Left lobe of liver (tissue), 2 donors: ENCODE measurements around the gene PNKD. TPM values are rescaled to one million over a fixed set of nuclear protein-coding genes. Genes with fewer than 3 reads are reported as not detected.
A peak's percentile ranks its signal among the peaks of the same experiment; 100 is the strongest.

Experiments
- ATAC-seq: fragments of 200-7000 bp; cut with Tn5 transposase; one replicate; pipeline ENCODE4 v1.9.1; 2020; ENCODE audit warnings: mild to moderate bottlenecking, moderate library complexity
- DNase-seq: peaks from one replicate; pipeline ENCODE4 v3.0.0-alpha.2; 2020; ENCODE audit warnings: low spot score
- total RNA-seq: library from RNA; stranded (reverse); gene quantifications from one replicate; pipeline ENCODE4 v1.2.1, GENCODE V29; 2021
- donor health status: DM: no; HTN: no; CAD: no; lungs with moderate emphysema.
- donor health status: DM: no; HTN: yes; CAD: no.

PNKD gene
- total RNA-seq, 1 donor from 2014 or later: 102 TPM

GRCh38 chr2:218393750-218394290 lies 123.5 kb downstream of the PNKD start:
- DNase-seq (no peak), ATAC-seq (no peak)

GRCh38 chr2:218394298-218395089 lies 124.2 kb downstream of the PNKD start:
- peak; percentile 52 for DNase-seq
- no peak for ATAC-seq

GRCh38 chr2:218395090-218395444 lies 124.7 kb downstream of the PNKD start:
- DNase-seq: no peak

GRCh38 chr2:218395456-218395825 lies 125.1 kb downstream of the PNKD start:
- no peak for ATAC-seq
- DNase-seq: no peak

More at GRCh38 chr2:218395090-218395444, 124.7 kb downstream of the PNKD start:
- ATAC-seq: no peak

GRCh38 chr2:218395826-218396687 lies 125.7 kb downstream of the PNKD start:
- ATAC-seq (peak; percentile 57), DNase-seq (peak; percentile 96)

Other genes starting within 250 kb of the PNKD start
- not detected for gene RUFY4, start 201.3 kb upstream of the PNKD start, total RNA-seq
- 0.45 TPM for gene CXCR2, start 144.5 kb upstream of the PNKD start, total RNA-seq
- gene CXCR1, start 103.6 kb upstream of the PNKD start, total RNA-seq: 0.30 TPM
- 51.4 TPM for gene ARPC2, start 53.3 kb upstream of the PNKD start, total RNA-seq
- gene GPBAR1, start 9.5 kb upstream of the PNKD start, total RNA-seq: 1.3 TPM
- gene AAMP, start 382 bp upstream of the PNKD start, total RNA-seq: 43.9 TPM
- gene TMBIM1, start 22.0 kb downstream of the PNKD start, total RNA-seq: 117 TPM
- gene CATIP, start 86.3 kb downstream of the PNKD start, total RNA-seq: not detected
- 3.3 TPM for gene SLC11A1, start 111.8 kb downstream of the PNKD start, total RNA-seq
- gene CTDSP1, start 129.3 kb downstream of the PNKD start, total RNA-seq: 105 TPM
- gene VIL1, start 148.6 kb downstream of the PNKD start, total RNA-seq: 2.6 TPM